NCI-H2081 (cell line): ENCODE data around the gene RAPGEF3.

Source experiments
- DNase-seq, 2 experiments: peaks; one replicate each; lab custom pipeline; 2025; lab: John Stamatoyannopoulos, UW

RAPGEF3 gene

DNA sequence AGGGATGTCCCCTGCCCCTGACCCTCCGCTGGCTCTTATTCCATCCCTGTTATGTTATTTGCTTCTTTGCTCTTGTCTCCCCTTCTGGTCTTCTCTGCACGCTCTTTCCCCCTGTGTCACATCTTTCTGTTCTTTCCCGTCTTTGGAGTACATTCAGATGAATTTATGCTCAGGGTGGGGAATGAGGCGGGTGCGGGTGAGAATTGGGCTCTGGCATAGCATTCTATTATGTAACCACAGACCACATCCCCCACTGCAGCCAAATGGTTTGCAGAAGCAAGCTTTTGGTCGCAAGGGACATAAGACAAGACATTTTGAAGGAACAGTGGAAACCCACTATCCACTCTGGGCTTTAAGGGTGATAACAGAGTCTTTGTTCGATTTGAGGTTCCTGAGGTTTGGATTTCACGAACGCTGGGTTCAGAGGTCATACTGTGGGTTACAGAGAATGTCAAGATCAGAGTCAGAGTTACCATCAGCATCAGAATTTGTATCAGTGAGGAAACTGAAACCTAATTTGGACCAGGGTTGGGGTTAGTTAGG is 37.2 kb downstream of the RAPGEF3 start:
- no peak for DNase-seq

DNA sequence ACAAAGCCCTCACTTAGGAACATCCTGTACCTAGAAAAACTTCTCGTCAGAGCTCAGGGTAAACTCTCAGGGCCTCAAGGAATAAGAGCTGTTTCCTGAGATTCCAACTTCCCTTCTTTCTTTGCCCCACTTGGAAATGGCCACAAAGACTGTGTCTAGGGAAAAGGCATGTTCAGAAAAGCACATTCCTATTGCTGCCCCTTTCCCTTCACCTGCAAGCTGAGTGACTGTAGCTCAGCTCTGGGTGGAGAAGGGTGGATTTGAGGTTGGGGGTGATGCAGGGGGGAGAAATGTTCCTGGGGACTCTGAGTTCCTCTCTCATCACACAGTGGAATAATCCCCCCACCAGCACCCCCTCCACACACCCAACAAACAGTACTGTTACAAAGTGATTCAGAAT is 40.1 kb downstream of the RAPGEF3 start:
- DNase-seq = no peak

GRCh38 chr12:47717443-47718193 is 41.1 kb downstream of the RAPGEF3 start:
- peak; percentile 62 to 68 for DNase-seq

DNA sequence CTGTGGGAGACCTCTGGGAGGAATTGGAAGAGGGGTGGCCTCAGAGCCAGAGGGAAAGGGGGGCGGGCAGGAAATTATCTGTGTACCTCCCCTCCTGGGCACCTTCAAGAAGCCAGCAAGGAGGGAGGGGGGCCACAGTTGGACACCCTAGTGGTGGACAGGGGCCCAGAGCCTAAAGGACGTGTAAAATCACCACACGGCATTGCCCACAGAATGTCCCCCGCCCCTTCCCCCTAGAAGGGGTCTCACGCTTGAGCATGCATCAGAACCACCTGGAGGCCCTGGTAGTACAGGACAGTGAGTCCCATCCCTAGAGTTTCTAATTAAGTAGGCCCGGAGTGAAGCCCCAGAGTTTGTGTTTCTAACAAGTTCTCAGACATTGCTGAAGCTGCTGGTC is 41.6 kb downstream of the RAPGEF3 start:
- DNase-seq = no peak

DNA sequence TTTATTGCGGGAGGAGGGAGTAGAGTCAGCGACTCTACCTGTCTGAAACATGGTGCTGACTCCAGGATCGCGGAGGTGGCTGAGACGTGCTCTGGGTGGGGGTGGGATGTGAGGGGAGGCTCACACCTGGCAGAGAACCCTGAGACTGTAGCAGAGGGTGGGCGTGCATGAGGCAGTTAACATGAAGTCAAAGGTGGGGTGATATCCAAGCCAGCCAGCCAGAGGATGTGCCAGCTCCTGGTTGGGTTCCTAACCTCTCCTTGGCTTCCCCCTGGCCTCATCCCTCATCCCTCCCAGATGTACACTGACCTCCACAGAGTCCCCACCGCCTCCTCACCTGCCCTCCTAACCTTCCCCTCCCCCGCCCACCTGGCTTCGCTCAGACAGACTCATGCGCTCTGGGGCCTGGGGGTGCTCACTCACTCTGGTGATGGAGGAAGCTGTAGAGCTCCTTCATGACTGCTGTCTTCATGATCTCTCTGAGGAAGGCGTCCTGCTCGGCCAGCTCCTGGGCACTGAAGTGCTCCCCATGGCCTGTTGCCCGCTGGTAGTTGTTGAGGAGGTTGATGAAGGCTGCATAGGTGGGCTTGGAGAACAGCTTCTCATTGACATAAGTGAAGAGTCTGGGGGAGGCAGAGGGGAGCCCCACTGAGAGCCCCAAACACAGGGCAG is 42.7 kb downstream of the RAPGEF3 start:
- DNase-seq = no peak

- DNase-seq = peak; percentile 81 to 85
Measured at GRCh38 chr12:47715393-47715876, 43.2 kb downstream of the RAPGEF3 start.

DNA sequence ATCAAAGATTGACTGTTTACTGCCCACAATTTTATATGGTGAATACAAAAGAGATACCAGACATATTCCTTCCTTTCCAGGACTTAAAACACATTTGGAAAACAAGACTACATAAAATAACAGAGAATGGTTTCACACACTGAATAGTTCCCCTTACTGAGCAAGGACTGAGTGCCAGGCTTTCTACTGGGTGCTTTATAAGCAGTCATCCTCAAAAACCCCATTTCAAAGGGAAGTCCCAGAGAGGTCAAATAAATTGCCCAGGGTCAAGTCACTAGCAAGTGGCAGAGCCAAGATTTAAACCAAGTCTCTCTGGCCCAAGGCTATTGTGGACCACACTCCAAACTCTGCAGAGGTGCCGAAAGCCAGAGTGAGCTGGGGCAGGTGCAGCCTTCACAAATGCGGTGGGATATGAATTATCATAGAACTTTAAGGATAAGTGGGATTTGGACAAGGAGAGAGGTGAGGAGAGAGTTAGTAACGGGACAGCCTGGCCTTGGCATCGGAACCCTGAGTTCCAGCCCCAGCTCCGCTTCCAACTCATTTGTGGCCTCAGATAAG is 43.8 kb downstream of the RAPGEF3 start:
- no peak for DNase-seq

GRCh38 chr12:47712171-47712570 is 46.5 kb downstream of the RAPGEF3 start:
- no peak for DNase-seq

DNA sequence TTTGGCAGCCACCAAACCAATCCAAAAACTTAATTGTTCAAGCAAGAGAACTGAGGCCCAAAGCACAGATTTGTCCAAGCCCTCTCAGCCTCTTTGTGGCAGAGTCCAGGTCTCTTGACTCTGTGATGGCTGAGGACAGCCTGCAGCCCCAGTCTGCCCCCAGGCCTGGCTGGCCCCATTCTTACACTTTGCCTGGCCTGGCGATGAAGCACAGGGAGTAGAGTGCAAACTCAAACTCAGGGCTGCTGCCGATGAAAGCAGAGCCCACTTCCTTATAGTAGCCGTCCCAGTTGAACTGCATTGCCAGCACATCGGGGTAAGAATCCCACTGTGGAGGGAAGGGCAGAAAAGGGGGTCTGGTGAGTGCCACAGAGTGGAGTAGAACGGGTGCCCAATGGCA is 47.2 kb downstream of the RAPGEF3 start:
- DNase-seq = no peak

DNA sequence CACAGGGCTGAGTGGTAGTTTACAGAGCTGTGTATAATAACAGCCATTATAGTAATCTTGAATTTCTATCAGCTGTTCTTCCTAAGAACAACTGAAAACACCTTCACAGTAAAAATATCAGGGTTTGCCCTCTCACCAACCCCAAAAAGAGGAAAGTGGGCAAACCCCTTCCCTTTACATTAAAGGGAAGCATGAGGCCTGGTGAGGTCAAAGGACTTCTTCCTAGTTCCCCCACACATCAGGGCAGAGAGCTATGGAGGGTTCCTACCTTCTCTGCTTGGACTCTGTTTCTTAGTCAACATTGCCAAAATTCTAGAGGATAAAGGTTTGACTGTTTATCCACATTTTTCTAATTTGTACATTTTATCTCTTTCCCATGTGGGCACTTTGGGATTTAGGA is 48.4 kb downstream of the RAPGEF3 start:
- no peak for DNase-seq

DNA sequence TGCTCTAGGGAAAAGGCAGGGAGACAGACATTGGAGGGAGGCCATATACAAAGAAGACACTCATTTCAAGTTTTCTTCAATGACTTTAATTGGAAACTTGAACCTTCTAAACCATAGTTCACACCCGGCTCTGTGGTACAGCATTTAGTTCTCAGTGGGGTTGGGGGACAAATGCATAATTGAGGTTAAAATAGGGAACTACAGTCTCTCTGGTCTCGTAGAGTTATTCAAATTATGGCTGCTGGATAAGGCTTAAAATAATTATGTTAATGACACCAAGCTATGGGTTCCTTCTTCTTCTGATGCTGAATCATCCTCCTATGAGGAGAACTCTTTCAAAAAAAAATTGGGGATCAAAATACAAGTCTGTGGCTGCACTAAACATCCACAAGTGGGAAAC is 49.0 kb downstream of the RAPGEF3 start:
- no peak for DNase-seq

DNA sequence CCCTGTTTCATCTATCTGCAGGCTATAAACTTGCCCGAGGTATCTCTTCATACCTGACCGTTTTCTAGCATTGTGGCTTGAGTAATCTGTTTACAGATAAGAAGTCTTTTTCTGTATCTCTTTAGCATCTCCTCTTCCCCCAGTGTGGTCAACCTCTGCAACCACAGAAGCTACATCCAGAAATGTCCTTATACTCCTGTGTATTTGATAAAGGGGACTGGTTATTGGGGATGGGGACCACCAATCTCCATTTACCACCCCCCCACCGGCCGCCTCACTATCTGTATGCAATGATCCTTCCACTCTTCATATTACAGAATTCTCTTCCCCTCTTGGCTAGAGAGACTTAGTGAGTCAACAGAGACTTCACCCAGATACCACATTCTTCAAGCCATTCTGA is 49.4 kb downstream of the RAPGEF3 start:
- DNase-seq = no peak

- no peak for DNase-seq
Measured at GRCh38 chr12:47707905-47708543, 50.7 kb downstream of the RAPGEF3 start.

- DNase-seq = no peak
Measured at GRCh38 chr12:47707355-47707754, 51.3 kb downstream of the RAPGEF3 start.

DNA sequence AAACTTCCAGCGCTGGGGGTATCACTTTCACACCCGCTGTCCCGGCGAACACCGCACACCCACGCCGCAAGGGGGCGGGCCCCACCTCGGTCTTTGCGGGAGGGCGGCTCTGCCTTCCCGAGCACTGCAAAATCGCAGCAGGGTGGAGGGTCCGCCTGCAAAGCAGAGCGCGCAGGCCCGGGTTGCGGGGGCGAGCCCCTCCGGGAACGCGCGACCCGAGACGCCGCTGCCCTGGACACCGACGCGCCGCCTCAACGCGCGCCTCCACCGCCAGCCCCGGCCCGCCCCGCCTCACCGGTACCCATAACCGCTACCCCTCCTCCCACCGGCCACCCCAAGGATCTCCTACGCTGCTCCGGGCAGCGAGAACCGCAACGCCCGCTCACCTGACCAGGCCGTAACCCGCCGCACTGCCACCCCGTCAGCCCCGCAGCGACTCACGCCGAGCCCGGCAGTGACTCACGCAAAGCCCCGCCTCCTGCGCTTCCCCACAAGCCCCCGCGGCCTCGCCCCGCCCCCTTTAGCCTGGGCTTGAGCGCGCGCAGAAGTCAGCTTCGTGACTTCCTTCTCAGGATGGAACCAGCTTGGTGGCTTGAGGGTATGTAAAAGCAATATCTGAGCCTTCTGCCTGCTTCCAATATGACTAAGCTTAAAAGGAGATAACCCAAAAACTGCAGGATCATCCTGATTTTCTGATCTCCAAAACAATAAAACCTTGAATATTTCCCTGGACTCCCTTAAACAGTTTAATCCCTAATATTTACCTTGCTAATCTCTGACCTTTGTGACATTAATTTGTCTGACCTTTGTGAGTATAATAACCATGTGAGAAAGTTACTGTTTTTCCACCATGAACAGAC is 52.9 kb downstream of the RAPGEF3 start, which contains the start of gene RPAP3:
Gene RPAP3, minus strand, starts transcription at position 465 of the 860 bp plus-strand sequence. CDS start 3,190 bp downstream, outside the sequence.
- peak; percentile 92 to 95 for DNase-seq

DNA sequence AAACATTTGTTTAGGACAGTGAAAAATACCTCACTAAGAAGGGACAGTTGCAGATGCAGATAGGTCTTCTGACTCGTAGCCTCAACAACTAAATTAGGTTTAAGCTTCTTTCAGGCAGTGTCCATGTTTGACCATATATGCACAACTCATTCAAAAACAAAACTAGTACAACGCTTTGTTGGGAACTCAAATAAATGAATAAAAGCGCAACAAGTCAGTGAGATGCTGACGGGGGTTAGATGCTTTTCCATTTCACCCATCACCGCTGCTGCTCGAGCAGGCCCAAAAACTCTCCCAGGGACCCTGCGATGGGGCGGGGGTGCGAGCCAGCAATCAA is 53.5 kb downstream of the RAPGEF3 start:
- DNase-seq = no peak

- DNase-seq = no peak
Measured at GRCh38 chr12:47704719-47705118, 54.0 kb downstream of the RAPGEF3 start.

GRCh38 chr12:47700263-47700662 is 58.4 kb downstream of the RAPGEF3 start:
- DNase-seq = no peak

DNA sequence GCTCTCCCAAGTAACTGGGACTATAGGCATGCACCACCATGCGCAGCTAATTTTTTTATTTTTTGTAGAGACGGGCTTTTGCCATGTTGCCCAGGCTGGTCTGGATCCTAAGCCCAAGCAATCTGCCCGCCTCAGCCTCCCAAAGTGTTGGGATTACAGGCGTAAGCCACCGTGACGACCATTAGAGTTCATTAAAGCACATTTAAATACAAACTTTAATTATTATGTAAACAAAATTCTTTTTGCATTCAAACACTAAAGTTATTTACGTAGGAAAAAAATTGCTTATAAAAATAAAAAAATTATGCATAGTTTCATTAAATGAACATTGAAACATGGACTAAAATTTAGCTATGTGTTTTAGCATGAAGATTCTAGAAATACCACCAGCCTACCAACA is 60.0 kb downstream of the RAPGEF3 start:
- no peak for DNase-seq

DNA sequence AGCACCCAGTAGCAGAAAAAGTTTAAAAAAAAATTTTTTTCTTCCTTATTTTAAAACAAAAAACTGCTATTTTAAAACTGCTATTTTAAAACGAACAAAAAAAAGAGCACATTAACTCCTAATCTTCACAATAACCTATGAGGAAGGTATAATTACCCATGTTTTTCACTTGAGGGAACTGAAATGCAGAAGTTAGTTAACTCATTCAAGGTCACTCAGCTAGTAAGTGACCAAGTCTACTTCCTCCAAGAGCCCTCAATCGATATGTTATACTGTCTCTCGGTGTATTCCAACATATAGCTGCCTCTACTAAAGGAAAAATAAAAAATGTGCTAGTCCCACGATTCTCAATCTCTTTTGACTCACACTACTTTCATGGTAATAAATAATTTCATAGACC is 60.6 kb downstream of the RAPGEF3 start:
- no peak for DNase-seq

DNA sequence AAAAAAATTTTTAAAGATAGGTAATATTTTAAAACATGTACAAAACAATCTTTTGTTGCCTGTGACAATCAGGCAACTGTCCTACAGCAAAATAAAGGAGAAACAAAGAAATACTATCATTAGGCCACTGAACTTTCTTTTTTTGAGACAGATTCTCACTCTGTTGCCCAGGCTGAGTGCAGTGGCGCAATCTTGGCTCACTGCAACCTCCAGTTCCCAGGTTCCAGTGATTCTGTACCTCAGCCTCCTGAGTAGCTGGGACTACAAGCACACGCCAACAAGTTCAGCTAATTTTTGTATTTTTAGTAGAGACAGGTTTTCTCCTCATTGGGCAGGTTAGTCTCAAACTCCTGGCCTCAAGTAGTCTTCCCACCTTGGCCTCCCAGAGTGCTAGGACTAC is 69.5 kb downstream of the RAPGEF3 start:
- DNase-seq = no peak
